Bladder microvascular endothelial cell (primary cell): ENCODE measurements around the gene CRBN. TPM values are rescaled to one million over a fixed set of nuclear protein-coding genes. Genes with fewer than 3 reads are reported as not detected.

ENCODE experiments used
- total RNA-seq: library from RNA; depleted of rRNA; stranded (reverse); fragments of >200 nt; gene quantifications from 2 replicates; pipeline ENCODE4 v1.2.3, GENCODE V29; 2014

Gene CRBN
- 52.1 and 93.6 TPM in 2 replicates for total RNA-seq

DNA sequence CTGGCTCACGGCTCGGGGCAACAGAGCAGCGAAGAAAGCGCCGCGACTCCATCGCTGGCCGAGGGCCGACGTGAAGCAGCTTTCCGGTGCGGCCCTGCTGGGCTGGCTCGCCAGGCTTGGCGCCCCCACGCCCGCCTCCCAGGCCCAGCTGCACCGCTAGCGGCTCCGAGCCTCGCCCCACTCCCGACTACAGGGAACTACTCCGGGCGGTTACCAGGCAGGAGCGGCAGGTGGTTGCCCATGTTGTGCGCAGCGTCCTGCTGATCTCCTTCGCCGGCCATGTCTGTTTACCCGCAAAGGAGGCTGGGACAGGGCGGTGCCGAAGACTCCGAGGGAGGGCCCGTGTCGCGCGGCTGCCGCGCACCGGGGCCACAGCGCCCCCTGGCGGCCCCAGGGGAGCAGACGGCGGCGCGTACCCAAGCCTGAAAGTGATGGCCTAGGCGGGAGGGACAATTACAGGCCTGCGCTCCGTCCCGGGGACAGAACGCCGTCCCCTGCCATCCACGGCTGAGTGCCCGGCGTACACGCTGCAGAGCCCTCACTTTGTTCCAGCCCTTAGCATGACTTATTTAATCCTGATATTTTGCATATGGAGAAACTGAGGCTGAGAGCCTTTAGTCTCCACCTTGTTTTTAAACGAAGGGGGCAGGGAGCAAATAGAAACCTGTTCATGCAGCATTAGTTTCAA lies at the start of gene CRBN:
Gene CRBN (minus strand): TSS at position 285 of the 688 bp plus-strand sequence. CDS start 4 bp downstream, at position 281.

DNA sequence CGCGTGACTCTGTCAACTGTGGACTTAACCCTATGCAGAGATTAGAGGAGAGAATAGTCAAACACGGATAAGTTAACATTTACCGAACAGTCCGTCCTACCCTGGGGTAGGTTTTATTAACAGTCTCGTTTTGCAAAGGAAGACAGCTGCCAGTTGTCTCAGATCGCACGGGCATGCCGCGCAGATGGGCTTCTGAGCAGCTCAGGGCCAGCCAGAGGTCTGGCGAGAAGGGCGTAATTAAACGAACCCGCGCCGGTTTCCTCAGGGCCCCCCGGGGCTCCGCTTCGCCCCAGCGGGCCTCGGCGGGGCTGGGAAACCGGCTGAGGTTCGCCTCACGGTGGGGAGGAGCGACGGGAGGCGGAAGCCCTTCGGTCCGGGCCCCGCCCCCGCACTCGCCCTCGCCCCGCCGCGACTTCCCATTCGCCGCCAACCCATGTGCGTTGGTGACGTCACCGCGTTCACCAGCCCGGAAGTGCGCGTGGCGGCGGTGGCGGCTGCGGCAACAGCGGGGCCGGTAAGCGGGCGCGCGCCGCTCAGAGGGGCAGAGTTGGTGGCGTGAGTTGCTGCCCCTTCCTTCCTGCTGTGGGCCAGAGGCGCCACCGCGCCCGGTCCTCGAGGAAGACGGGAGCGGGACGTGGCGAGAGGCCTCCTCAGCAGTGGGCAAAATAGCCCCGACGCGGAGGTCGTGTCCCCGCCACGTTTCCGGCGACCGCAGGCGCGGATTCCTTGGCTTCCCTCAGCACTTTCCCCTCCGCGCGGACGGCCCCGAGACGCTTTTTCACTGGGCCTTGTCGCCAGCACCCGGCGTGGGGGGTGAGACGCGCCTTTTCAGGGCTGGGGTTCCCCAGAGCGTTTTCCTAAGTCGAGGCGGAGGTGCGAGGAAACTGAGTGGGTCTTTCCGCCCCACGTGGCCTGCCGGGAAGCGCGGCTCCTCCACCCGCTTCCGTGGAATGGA lies 52.7 kb downstream of the CRBN start, which contains the start of gene TRNT1:
Gene TRNT1 (plus strand): TSS at position 464 of the 955 bp plus-strand sequence. CDS start 2,101 bp downstream, outside the sequence.

DNA sequence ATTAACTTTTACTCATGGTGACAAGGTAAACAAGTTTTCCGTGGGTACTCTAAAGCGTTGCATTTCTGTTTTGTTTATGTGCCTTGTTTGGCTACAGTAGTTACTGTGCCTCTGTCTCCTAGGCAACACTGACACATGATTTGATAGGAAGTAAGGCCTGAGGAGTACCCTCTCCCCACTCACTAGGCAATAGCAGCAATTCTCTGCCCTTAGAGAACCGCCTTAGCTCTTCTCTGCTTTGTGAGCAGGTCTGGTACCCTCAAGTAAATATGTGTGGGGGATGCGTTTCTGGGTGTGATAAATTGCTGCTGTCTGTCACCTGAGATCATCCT lies 69.2 kb downstream of the CRBN start, which contains the start of gene IL5RA:
Gene IL5RA (minus strand): TSS at position 76 of the 332 bp plus-strand sequence. CDS start 5,390 bp downstream, outside the sequence.

Other genes starting within 250 kb of the CRBN start
- not detected in 2 replicates for gene IL5RA, start 69.3 kb downstream of the CRBN start, total RNA-seq
- gene TRNT1, start 52.8 kb downstream of the CRBN start, total RNA-seq: 17.8 and 32.2 TPM in 2 replicates